Measurements from ENCODE around the gene SYCN.
A peak's percentile ranks its signal among the peaks of the same experiment; 100 is the strongest.

SYCN gene

GRCh38 chr19:39196860-39197562 is 7.1 kb downstream of the SYCN start, which contains the start of gene NCCRP1:
Gene NCCRP1, plus strand, starts transcription at chr19:39196964. Its CDS starts 19 bp downstream, at chr19:39196983.
- no peak within 1 kb of the TSS for H3K4me3 ChIP-seq (ENCODE audit: low read length, poor library complexity, severe bottlenecking)
- no peaks in the 10 kb centered on the region for H3K9me3 ChIP-seq (ENCODE audit: insufficient read depth, low read depth, low read length)
- H3K36me3 ChIP-seq (ENCODE audit: insufficient read depth, low read length) = no peaks in the 10 kb centered on the region

GRCh38 chr19:39196320-39196719 is 7.7 kb downstream of the SYCN start:
- no peak overlapping the region for H3K9ac ChIP-seq (ENCODE audit: low read depth, low read length, poor library complexity, severe bottlenecking)
- H3K36me3 ChIP-seq (ENCODE audit: insufficient read depth, low read length) = no peaks in the 10 kb centered on the region
- H3K79me2 ChIP-seq (ENCODE audit: insufficient read depth, low read length) = no peaks in the 10 kb centered on the region
- no peak overlapping the region for H3K4me3 ChIP-seq (ENCODE audit: low read length, poor library complexity, severe bottlenecking)
- H3K9me3 ChIP-seq (ENCODE audit: insufficient read depth, low read depth, low read length) = no peaks in the 10 kb centered on the region
- no peaks in the 10 kb centered on the region for H3K27me3 ChIP-seq (ENCODE audit: insufficient read depth, low read length, poor library complexity, severe bottlenecking)
- no peaks in the 10 kb centered on the region for H3F3A ChIP-seq (ENCODE audit: low read depth)
- H3K4me2 ChIP-seq (ENCODE audit: low read depth, low read length, poor library complexity, severe bottlenecking) = no peak overlapping the region
- TF ChIP-seq EZH2phosphoT487 (IDR thresholded peaks at IDR 0.05; ENCODE audit: borderline replicate concordance) (no peak), CTCF (conservative IDR thresholded peaks at IDR 0.05; ENCODE audit: low read length) (no peak)
- no peaks in the 10 kb centered on the region for H3K9me2 ChIP-seq (replicated peaks; ENCODE audit: low read depth, low read length)
- H3K4me1 ChIP-seq (ENCODE audit: insufficient read depth, low read length, poor library complexity, severe bottlenecking) = peaks cover 5% of the 10 kb centered on the region
- H4K20me1 ChIP-seq (ENCODE audit: insufficient read depth, low read length, poor library complexity, severe bottlenecking) = no peaks in the 10 kb centered on the region
- H2AFZ ChIP-seq (ENCODE audit: low read length) = no peak overlapping the region

More at GRCh38 chr19:39196860-39197562, 7.1 kb downstream of the SYCN start, which contains the start of gene NCCRP1:
- Histone ChIP-seq H3F3A (ENCODE audit: low read depth) (no peaks in the 10 kb centered on the region), H3K27me3 (ENCODE audit: insufficient read depth, low read length, poor library complexity, severe bottlenecking) (no peaks in the 10 kb centered on the region), H3K79me2 (ENCODE audit: insufficient read depth, low read length) (no peaks in the 10 kb centered on the region), H3K9me2 (replicated peaks; ENCODE audit: low read depth, low read length) (no peaks in the 10 kb centered on the region), H3K9ac (ENCODE audit: low read depth, low read length, poor library complexity, severe bottlenecking) (no peak within 1 kb of the TSS), H2AFZ (ENCODE audit: low read length) (no peak within 1 kb of the TSS), H3K4me1 (ENCODE audit: insufficient read depth, low read length, poor library complexity, severe bottlenecking) (peaks cover 5% of the 10 kb centered on the region), H3K4me2 (ENCODE audit: low read depth, low read length, poor library complexity, severe bottlenecking) (no peak within 1 kb of the TSS), H4K20me1 (ENCODE audit: insufficient read depth, low read length, poor library complexity, severe bottlenecking) (no peaks in the 10 kb centered on the region)
- TF ChIP-seq CTCF (conservative IDR thresholded peaks at IDR 0.05; ENCODE audit: low read length) (no peak), EZH2phosphoT487 (IDR thresholded peaks at IDR 0.05; ENCODE audit: borderline replicate concordance) (no peak)

- H4K20me1 ChIP-seq (ENCODE audit: insufficient read depth, low read length, poor library complexity, severe bottlenecking) = no peaks in the 10 kb centered on the region
- no peaks in the 10 kb centered on the region for H3K79me2 ChIP-seq (ENCODE audit: insufficient read depth, low read length)
- no peak overlapping the region for H3K9ac ChIP-seq (ENCODE audit: low read depth, low read length, poor library complexity, severe bottlenecking)
- no peaks in the 10 kb centered on the region for H3K9me2 ChIP-seq (replicated peaks; ENCODE audit: low read depth, low read length)
- no peaks in the 10 kb centered on the region for H3K27me3 ChIP-seq (ENCODE audit: insufficient read depth, low read length, poor library complexity, severe bottlenecking)
- no peaks in the 10 kb centered on the region for H3F3A ChIP-seq (ENCODE audit: low read depth)
- no peaks in the 10 kb centered on the region for H3K36me3 ChIP-seq (ENCODE audit: insufficient read depth, low read length)
- peaks cover 5% of the 10 kb centered on the region for H3K4me1 ChIP-seq (ENCODE audit: insufficient read depth, low read length, poor library complexity, severe bottlenecking)
- no peaks in the 10 kb centered on the region for H3K9me3 ChIP-seq (ENCODE audit: insufficient read depth, low read depth, low read length)
- no peak overlapping the region; the same call in 1 of the 2 replicates for H2AFZ ChIP-seq (ENCODE audit: low read length)
- H3K4me3 ChIP-seq (ENCODE audit: low read length, poor library complexity, severe bottlenecking) = no peak overlapping the region
- H3K4me2 ChIP-seq (ENCODE audit: low read depth, low read length, poor library complexity, severe bottlenecking) = peak overlapping the region; percentile 18
- TF ChIP-seq CTCF (conservative IDR thresholded peaks at IDR 0.05; ENCODE audit: low read length) (no peak), EZH2phosphoT487 (IDR thresholded peaks at IDR 0.05; ENCODE audit: borderline replicate concordance) (no peak)
Observed at GRCh38 chr19:39195755-39196154, 8.3 kb downstream of the SYCN start.

Measured in Loucy (cell line).